NCI-H1417 treated with DMSO at 0.1 percent for 48 hours (cell line): Measurements from ENCODE around the gene PDP2.

Source experiments
- DNase-seq: peaks from one replicate; lab custom pipeline; 2025; lab: John Stamatoyannopoulos, UW

Gene PDP2

DNA sequence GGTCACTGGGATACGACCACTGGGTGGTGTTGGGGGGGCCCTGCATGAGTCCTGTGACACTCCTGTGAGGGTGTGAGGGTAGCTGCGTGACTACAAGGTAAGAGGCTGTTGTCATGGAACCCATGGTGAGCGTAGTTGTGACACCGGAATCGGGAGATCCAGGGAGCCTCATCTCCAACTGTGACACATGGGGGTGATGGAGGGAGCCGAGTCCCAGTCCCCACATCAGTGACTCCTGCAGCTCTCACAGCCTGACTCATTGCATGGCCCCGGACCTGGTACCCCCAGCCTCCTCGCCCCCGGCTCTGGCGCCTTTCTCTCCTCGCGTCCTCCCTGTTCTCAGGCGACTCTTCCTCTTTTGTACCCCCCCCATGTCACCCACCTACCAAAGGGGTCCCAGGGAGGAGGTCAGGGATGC is 24.1 kb downstream of the PDP2 start:
- DNase-seq: no peak

- no peak for DNase-seq
Observed at GRCh38 chr16:66904846-66905632, 24.7 kb downstream of the PDP2 start.

GRCh38 chr16:66905633-66906539 is 25.6 kb downstream of the PDP2 start:
- no peak for DNase-seq

DNA sequence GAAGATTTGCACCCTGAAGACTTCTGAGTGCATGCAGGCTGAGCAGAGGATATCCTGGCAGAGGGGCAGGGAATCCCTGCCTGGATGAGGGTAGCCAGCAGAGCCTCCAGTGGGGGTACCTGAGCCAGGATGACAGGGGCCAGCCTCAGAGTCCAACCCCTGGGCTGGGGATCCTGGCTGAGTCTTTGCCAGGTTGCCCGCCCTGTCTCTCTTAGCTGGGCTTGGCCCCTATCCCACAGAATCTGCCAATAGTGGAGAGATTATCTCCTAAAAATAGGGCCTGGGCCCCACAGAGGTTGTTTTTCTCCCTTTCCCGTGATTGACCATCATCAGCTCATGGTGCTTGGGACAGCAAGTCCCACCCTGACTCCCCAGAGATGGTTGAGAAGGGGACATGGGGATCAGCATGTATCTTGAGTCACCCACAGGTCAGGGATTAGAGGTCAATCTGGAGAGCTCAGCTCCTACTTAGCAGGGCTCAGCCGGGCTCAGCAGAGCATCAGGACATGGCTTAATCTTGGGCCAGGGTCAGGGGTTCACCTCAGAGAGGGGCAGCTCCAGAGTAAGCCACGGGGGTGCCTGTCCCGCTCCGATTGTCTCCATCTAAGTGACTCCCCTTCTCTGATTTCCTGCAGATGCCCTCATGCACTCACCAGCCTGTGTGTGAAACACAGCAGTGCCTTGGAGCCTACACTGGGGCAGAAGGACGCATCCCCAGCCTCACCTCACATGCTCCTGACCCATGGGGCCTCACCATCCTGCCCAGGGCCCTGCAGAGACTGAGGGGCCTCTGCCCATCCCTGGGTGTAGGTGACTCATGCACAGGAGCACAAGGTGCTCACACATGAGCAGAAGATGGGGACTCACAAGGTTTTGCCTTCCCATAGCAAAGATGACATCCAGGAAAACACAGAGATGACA is 26.9 kb downstream of the PDP2 start:
- DNase-seq: no peak

DNA sequence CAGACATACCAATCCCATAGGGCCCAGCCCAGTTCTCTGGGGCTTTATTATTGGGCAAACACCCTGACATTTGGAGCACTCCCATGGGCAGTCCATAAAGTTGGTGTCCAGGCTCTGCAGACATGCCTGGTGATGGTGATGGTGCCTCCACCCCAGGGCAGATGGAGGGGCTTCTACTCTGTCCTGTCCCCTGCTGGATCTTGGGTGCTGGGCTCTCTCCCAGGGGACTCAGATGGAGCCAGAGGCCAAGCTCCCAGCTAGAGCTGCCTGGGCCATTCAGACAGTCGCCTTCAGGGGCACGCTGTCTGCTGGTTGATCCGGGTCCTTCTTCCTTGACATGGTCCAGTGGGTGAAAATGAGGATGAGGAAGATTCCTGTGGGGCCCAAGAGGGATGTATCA is 27.8 kb downstream of the PDP2 start:
- no peak for DNase-seq

GRCh38 chr16:66908762-66909559 is 28.6 kb downstream of the PDP2 start:
- no peak for DNase-seq

DNA sequence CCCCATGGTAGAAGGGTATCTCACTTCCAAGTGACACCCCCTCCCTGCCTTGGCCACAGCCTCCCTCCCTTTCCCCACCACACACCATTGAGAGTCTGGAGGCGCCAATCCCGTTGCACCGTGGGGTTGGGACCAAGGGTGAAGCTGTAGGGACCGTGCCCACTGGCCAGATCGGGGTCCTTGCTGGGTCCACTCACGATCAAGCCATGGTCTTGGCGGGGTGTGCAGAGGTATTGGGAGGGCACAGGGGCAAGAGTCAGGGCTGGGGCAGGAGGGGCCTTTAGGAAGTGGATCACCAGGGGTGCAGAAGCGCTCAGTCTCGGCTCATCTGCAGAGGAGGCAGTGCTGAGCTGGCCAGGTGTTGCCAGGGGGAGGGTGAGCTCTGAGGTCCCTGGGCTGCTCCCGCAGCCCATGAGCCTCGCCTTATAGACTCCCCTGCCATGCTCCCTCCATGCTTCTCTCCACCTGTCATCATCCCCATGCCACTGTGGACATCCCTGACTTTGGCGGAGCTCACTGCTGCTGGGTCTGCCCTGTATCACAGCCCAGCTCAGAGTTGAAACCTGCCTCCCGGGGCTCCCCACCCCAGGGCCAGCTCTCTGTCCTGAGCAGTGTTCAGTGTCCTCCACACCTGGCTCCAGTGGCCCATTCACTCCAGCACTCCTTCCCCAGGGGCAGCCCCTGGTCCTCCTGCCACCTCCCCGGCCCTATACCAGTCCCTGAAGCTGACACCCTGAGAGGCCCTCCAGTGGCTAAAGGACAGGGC is 30.0 kb downstream of the PDP2 start:
- DNase-seq: no peak

DNA sequence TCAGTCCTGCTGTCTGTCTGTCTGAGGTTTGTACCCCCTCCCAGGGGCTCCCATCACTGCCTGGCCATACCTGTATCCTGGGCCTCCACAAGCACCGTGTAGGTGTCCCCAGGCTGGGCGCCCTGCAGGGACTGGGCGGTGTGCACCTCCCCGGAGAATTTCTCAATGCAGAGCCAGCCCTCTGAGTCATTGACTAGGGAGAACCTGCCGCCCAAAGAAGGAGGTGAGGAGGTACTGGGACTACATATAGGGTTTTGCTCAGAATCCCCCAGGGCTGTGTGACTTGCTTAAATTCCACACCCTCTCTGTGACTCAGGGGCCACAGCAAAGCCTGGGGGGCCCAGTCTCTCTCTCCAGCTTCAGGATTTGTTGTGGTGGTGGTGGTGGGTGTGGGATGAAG is 30.8 kb downstream of the PDP2 start:
- no peak for DNase-seq

DNA sequence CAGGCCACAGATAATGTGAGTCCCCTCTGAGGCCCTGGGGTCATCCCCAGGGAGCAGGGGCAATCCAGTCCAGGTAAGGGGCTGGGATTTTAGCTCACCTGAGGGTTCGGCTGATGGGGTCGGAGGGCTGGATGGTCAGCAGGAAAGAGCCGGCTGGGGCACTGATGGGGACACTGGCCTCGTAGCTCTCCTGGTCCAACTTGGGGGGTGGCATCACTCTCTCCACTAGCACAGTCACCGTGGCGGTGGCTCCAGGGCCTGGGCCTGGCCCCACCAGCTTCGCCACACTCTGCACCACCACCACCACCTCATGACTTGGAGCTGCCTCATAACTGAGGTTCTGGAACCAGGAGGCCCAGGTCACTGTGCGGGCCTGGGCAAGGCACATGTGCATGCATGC is 31.5 kb downstream of the PDP2 start:
- DNase-seq: no peak

DNA sequence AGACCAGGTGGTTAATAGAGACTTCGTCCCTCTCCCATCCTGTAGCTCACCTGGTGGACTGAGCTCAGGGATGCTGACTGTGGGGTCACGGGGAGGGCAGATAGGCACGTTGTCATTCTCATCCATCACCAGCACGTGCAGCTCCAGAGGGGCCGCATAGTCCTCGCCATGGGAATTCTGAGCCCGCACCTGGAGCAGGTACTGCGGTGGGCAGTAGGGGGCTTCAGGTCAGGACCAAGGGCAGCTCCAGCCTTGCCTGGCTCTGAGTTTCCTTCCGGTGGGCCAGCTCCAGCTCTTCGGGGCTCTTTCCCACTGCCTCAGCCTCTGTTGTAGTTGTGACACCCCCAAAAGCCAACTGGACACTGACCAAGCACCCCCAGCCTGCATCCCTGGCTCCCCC is 32.8 kb downstream of the PDP2 start:
- DNase-seq: no peak

- no peak for DNase-seq
Observed at GRCh38 chr16:66913711-66914110, 33.4 kb downstream of the PDP2 start.

DNA sequence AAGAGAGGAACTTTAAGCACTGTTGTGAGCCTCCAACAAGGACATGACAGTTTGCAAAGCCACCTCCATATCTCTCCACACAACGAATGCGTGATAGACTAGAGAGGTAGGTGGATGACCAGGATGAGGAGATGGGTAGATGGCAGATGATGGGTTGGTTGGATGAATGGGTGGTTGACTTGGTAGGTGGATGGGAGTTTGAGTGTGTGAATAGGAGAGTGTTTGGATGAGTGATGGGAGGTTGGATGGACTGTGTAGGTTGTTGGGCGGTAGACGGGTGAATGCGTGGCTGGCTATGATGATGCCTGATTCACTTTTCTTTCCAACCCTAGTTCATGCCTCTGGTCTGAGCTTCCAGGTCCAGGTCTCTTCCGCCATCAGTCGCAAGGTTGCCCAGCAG is 34.2 kb downstream of the PDP2 start:
- DNase-seq: no peak

- DNase-seq: no peak
Observed at GRCh38 chr16:66915041-66915440, 34.7 kb downstream of the PDP2 start.

DNA sequence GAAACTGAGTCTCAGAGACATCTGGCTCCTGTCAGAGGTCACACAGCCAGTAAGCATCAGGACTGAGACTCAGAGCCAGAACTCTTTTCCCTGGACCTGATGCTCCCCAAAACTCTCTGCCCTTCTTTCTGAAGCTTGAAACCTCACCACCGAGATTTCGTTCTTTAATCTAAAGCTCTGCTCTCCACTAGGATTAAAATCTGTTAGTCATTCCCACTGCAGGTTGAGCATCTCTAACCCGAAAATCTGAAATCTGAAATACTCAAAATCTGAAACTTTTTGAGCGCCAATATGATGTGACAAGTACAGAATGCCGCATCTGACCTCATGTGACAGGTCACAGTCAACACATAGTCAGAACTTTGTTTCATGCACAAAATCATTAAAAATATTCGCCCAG is 36.2 kb downstream of the PDP2 start:
- no peak for DNase-seq

- no peak for DNase-seq
Observed at GRCh38 chr16:66917741-66918140, 37.4 kb downstream of the PDP2 start.

- no peak for DNase-seq
Observed at GRCh38 chr16:66918355-66918754, 38.0 kb downstream of the PDP2 start.

- no peak for DNase-seq
Observed at GRCh38 chr16:66918803-66919568, 38.7 kb downstream of the PDP2 start, which contains the start of gene CDH16. TSS of gene CDH16 (minus strand) at chr16:66918885. CDS start at chr16:66918065, 820 bp downstream.

DNA sequence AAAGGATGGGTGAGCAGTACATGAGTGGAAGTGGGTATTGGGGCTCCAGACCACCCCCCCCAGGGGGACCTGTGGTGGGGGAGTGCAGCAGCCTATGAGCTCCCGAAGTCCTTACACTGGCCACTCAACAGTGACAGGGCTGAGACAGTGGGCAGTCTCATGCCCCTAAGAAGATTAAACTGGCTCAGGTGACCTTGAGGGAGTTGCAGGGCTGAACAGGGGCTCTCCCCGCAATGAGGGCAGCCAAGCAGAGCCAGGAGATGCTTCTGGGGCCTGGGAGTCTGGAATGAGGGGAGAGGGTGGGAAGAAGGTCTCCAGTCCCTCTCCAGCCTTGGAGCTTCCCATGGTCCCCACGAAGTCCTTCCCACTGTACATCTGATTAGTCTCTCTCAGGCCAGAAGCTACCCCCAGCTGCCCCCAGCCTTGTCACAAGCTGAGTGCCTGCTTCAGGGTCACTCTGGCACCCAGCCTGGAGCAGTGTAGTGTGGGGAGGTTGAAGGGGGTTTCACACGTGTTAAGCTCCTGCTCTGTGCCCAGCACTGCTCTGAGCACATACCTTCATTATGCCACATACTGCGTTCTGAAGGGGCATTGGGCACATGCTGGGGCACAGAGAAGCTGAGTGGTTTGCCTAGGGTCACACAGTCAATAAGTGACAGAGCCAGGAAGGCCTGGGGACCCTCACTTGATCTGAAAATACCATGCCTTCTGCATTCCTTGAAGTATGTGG is 39.4 kb downstream of the PDP2 start:
- DNase-seq: no peak

GRCh38 chr16:66920299-66920590 is 39.9 kb downstream of the PDP2 start:
- no peak for DNase-seq
